CD14-positive monocyte (primary cell): ENCODE results near the gene GJC1. TPM values are rescaled to one million over a fixed set of nuclear protein-coding genes. Genes with fewer than 3 reads are reported as not detected.
A peak's percentile ranks its signal among the peaks of the same experiment; 100 is the strongest.

Source experiments
- DNase-seq, 3 donors: peaks; one replicate each; pipeline ENCODE4 v3.0.0-alpha.2; 2011 to 2022
- H2AFZ ChIP-seq: 2 replicates; pipeline ENCODE4 v1.6.0; 2012; ENCODE audit warnings: mild to moderate bottlenecking, low read depth, low read length, inconsistent platforms; ENCODE audit not compliant: insufficient read depth, poor library complexity, severe bottlenecking
- H3K27ac ChIP-seq, 2 donors: 1 replicate in 1 of 2; 2 replicates in 1 of 2; pipeline ENCODE4 v1.5.1; 2012 to 2013; ENCODE audit warnings: low read length in 2 of 2, control low read depth in 1 of 2, inconsistent platforms in 1 of 2, low read depth in 1 of 2, mild to moderate bottlenecking in 1 of 2
- H3K27me3 ChIP-seq, 2 donors: one replicate each; pipeline versions ENCODE4 v1.6.0 to v1.6.1; 2011 to 2013; ENCODE audit warnings: low read length in 2 of 2; ENCODE audit not compliant: control insufficient read depth in 2 of 2, insufficient read depth in 2 of 2
- H3K36me3 ChIP-seq, 2 donors: replicated peaks in 1 of 2; 1 replicate in 1 of 2; 2 replicates in 1 of 2; pipeline versions ENCODE4 v1.5.1 to v1.6.1; 2012 to 2013; ENCODE audit warnings: low read length in 2 of 2, control low read depth in 1 of 2, inconsistent platforms in 1 of 2, mild to moderate bottlenecking in 1 of 2; ENCODE audit not compliant: insufficient read depth in 2 of 2, control insufficient read depth in 1 of 2
- H3K4me1 ChIP-seq, 2 donors: 1 replicate in 1 of 2; 2 replicates in 1 of 2; pipeline versions ENCODE4 v1.5.1 to v1.6.1; 2012 to 2013; ENCODE audit warnings: low read length in 2 of 2, control low read depth in 1 of 2, inconsistent platforms in 1 of 2, mild to moderate bottlenecking in 1 of 2, moderate library complexity in 1 of 2; ENCODE audit not compliant: insufficient read depth in 2 of 2, control insufficient read depth in 1 of 2
- H3K4me2 ChIP-seq: replicated peaks from 2 replicates; pipeline ENCODE3; 2012; ENCODE audit warnings: low read length, moderate library complexity, mild to moderate bottlenecking; ENCODE audit not compliant: poor library complexity, severe bottlenecking; ENCODE audit errors: extremely low read depth
- H3K4me3 ChIP-seq, 3 experiments: fragments of 200-600 bp in 1 of 3; sonication (generic) in 1 of 3; replicated peaks in 1 of 3; 1 replicate in 2 of 3; 2 replicates in 1 of 3; pipeline ENCODE4 v1.5.1; 2011 to 2013; ENCODE audit warnings: low read length in 3 of 3, mild to moderate bottlenecking in 3 of 3, control low read depth in 2 of 3, low read depth in 2 of 3, inconsistent platforms in 1 of 3, moderate library complexity in 1 of 3
- H3K79me2 ChIP-seq: 2 replicates; pipeline ENCODE4 v1.6.0; 2012; ENCODE audit warnings: mild to moderate bottlenecking, control low read depth, inconsistent platforms, low read length, moderate library complexity; ENCODE audit not compliant: insufficient read depth
- H3K9ac ChIP-seq: 2 replicates; pipeline ENCODE4 v1.6.0; 2017; ENCODE audit warnings: low read length, mild to moderate bottlenecking; ENCODE audit not compliant: insufficient read depth, poor library complexity, severe bottlenecking
- H3K9me3 ChIP-seq, 2 donors: replicated peaks in 1 of 2; 1 replicate in 1 of 2; 2 replicates in 1 of 2; pipeline versions ENCODE4 v1.5.1 to v1.6.1; 2012 to 2013; ENCODE audit warnings: low read length in 2 of 2, control low read depth in 1 of 2; ENCODE audit not compliant: control insufficient read depth in 1 of 2, insufficient read depth in 1 of 2
- H4K20me1 ChIP-seq: 2 replicates; pipeline ENCODE4 v1.6.0; 2012; ENCODE audit warnings: mild to moderate bottlenecking, low read length, control low read depth, moderate library complexity; ENCODE audit not compliant: insufficient read depth
- H3K27ac Mint-ChIP-seq, 7 donors: one replicate each; pipeline ENCODE4 v1.8.0; 2020; ENCODE audit warnings: mild to moderate bottlenecking in 7 of 7, mixed read lengths in 7 of 7, moderate library complexity in 6 of 7, inconsistent platforms in 2 of 7
- H3K27me3 Mint-ChIP-seq, 3 donors: one replicate each; pipeline ENCODE4 v1.8.0; 2021 to 2022; ENCODE audit warnings: low read depth in 3 of 3, mild to moderate bottlenecking in 3 of 3, mixed read lengths in 3 of 3, moderate library complexity in 3 of 3, inconsistent platforms in 1 of 3
- H3K36me3 Mint-ChIP-seq, 2 donors: one replicate each; pipeline ENCODE4 v1.8.0; 2020; ENCODE audit warnings: mixed read lengths in 2 of 2, inconsistent platforms in 1 of 2, mild to moderate bottlenecking in 1 of 2
- H3K4me1 Mint-ChIP-seq: one replicate; pipeline ENCODE4 v1.8.0; 2020; ENCODE audit warnings: mild to moderate bottlenecking, mixed read lengths
- H3K4me3 Mint-ChIP-seq, 2 donors: one replicate each; pipeline ENCODE4 v1.8.0; 2020; ENCODE audit warnings: mild to moderate bottlenecking in 2 of 2, mixed read lengths in 2 of 2, moderate library complexity in 1 of 2
- H3K9me3 Mint-ChIP-seq, 7 donors: one replicate each; pipeline ENCODE4 v1.8.0; 2020 to 2022; ENCODE audit warnings: mixed read lengths in 7 of 7, mild to moderate bottlenecking in 6 of 7, moderate library complexity in 6 of 7, inconsistent platforms in 2 of 7
- WGBS: methylation state at CpG from one replicate; pipeline ENCODE4 v1.1.5; 2013; ENCODE audit warnings: missing lambda C conversion rate; ENCODE audit not compliant: insufficient coverage; 5-methylcytosine and 5-hydroxymethylcytosine counted together
- intact Hi-C, 2 donors: fragments of 100-400 bp; cut with micrococcal nuclease; formaldehyde crosslinking; loops; one replicate each; pipeline versions ENCODE4 v1.15.0 to v1.15.1; 2023
- polyA plus RNA-seq, 3 donors: library from polyadenylated mRNA; depleted of rRNA in 1 of 3; unstranded in 2 of 3; stranded (reverse) in 1 of 3; fragments of 300-500 nt in 2 of 3; fragments of >200 nt in 1 of 3; fragmentation: Illumina TruSeq in 2 of 3; gene quantifications; 1 replicate in 2 of 3; 2 replicates in 1 of 3; pipeline ENCODE4 v1.2.3, GENCODE V29; 2012 to 2021
- TF ChIP-seq, protein P1 (sequence below): fragments of 200-600 bp; IDR thresholded peaks from one replicate; pipeline ENCODE4 v1.8.0; 2022; ENCODE audit warnings: antibody characterized with exemption, mild to moderate bottlenecking

GJC1 gene
- polyA plus RNA-seq, 3 donors, result not detected

DNA sequence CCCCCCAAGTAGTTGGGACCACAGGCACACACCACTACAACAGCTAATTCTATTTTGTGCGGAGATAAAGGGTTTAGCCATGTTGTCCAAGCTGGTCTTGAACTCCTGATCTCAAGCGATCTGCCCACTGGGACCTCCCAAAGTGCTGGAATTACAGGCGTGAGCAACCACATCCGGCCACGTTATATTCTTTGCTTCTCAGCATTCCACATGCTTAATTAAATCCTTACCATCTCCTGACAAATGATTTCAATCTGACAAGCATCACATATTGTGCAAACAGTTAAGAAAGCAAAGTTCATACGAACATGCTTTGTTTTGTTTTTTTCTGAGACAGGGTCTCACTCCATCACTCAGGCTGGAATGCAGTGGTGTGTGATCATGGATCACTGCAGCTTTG lies 35.8 kb upstream of the GJC1 start:
- no peak for DNase-seq
- Histone ChIP-seq H3K36me3 (peaks cover 79 to 100% of the 10 kb centered on the region in 2 donors), H3K4me2 (no peak overlapping the region), H3K9me3 (no peaks in the 10 kb centered on the region), H3K4me3 (no peak overlapping the region), H3K4me1 (no peaks in the 10 kb centered on the region), H3K9ac (no peak overlapping the region), H3K27me3 (no peaks in the 10 kb centered on the region), H3K79me2 (no peaks in the 10 kb centered on the region), H4K20me1 (peaks cover 10% of the 10 kb centered on the region), H3K27ac (no peak overlapping the region), H2AFZ (no peak overlapping the region)
- 98% methylated on average over 5 of the region's 6 CpGs for WGBS
- Mint-ChIP-seq H3K27me3 (no peaks in the 10 kb centered on the region), H3K4me3 (no peak overlapping the region), H3K36me3 (peaks cover 84 to 96% of the 10 kb centered on the region in 2 donors), H3K4me1 (no peaks in the 10 kb centered on the region), H3K9me3 (no peaks in the 10 kb centered on the region), H3K27ac (peak overlapping the region in 2 of 7 donors; percentile 8 to 32)
- intact Hi-C loops, result loop anchor here (1.0 kb wide), 1 partner anchor 91 kb away; no protein-coding TSS in a partner anchor
- TF ChIP-seq, protein P1, sequence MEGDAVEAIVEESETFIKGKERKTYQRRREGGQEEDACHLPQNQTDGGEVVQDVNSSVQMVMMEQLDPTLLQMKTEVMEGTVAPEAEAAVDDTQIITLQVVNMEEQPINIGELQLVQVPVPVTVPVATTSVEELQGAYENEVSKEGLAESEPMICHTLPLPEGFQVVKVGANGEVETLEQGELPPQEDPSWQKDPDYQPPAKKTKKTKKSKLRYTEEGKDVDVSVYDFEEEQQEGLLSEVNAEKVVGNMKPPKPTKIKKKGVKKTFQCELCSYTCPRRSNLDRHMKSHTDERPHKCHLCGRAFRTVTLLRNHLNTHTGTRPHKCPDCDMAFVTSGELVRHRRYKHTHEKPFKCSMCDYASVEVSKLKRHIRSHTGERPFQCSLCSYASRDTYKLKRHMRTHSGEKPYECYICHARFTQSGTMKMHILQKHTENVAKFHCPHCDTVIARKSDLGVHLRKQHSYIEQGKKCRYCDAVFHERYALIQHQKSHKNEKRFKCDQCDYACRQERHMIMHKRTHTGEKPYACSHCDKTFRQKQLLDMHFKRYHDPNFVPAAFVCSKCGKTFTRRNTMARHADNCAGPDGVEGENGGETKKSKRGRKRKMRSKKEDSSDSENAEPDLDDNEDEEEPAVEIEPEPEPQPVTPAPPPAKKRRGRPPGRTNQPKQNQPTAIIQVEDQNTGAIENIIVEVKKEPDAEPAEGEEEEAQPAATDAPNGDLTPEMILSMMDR, result no peak

DNA sequence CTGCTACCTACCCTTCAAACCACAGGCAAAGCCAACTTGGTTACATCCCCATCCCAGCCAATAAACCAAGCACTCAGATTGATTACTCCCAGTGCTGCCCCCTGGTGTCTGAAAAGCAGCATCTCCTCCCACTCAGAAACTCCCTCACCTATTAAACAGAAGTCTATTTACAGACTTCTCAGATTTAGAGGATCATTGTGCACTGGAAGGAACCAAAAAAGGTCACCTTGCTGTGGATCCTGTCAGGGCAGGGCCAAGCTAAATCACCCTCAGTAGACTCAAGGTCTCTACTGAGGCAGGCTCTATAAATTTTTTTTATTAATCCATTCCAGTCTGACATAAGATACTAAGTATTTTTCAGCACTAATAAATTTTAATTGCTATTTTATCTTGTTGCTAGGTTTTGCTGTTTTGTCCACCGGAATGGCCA lies 35.2 kb upstream of the GJC1 start:
- no CpG with 5 or more reads among the region's 1 CpG for WGBS
- H3K27me3 Mint-ChIP-seq, result no peaks in the 10 kb centered on the region
- no peaks in the 10 kb centered on the region for H3K79me2 ChIP-seq
- no peaks in the 10 kb centered on the region for H3K27me3 ChIP-seq
- H2AFZ ChIP-seq, result no peak overlapping the region
- H3K9me3 Mint-ChIP-seq, result no peaks in the 10 kb centered on the region
- H3K4me3 ChIP-seq, result no peak overlapping the region
- no peaks in the 10 kb centered on the region for H3K9me3 ChIP-seq
- no peak overlapping the region for H3K9ac ChIP-seq
- peaks cover 86 to 96% of the 10 kb centered on the region in 2 donors for H3K36me3 Mint-ChIP-seq
- H3K4me3 Mint-ChIP-seq, result no peak overlapping the region
- intact Hi-C loops, result loop anchor here (1.0 kb wide), 1 partner anchor 90 kb away; no protein-coding TSS in a partner anchor
- TF ChIP-seq, protein P1, result peak; percentile 90
- no peak overlapping the region for H3K27ac Mint-ChIP-seq
- peaks cover 10% of the 10 kb centered on the region for H4K20me1 ChIP-seq
- no peaks in the 10 kb centered on the region for H3K4me1 ChIP-seq
- H3K4me1 Mint-ChIP-seq, result no peaks in the 10 kb centered on the region
- H3K4me2 ChIP-seq, result no peak overlapping the region
- H3K36me3 ChIP-seq, result peaks cover 80 to 100% of the 10 kb centered on the region in 2 donors
- H3K27ac ChIP-seq, result no peak overlapping the region
- DNase-seq, result peak; percentile 54 to 69 (median 69)
